ENCODE results near the gene NTSR2.
A peak's percentile ranks its signal among the peaks of the same experiment; 100 is the strongest.

GRCh38 chr2:11647834-11648600, 22.0 kb downstream of the NTSR2 start:
- peak; percentile 54 to 63 for TF ChIP-seq CTCF (conservative IDR thresholded peaks at IDR 0.05; ENCODE audit: low read depth in 2 of 2)
- no peak for TF ChIP-seq POLR2AphosphoS5 (IDR thresholded peaks at IDR 0.05; ENCODE audit: low read depth)
- TF ChIP-seq EZH2 (IDR thresholded peaks at IDR 0.05; ENCODE audit: low read depth, unreplicated experiment) = no peak
- TF ChIP-seq CREB1 (CRISPR knock-in tag; IDR thresholded peaks at IDR 0.05; ENCODE audit: low read depth) = no peak
- TF ChIP-seq ZNF462 (CRISPR knock-in tag; IDR thresholded peaks at IDR 0.05) = no peak
- no peak for TF ChIP-seq ETS1 (IDR thresholded peaks at IDR 0.05)
- TF ChIP-seq NANOG (IDR thresholded peaks at IDR 0.05; ENCODE audit: borderline replicate concordance) = no peak
